ENCODE data around the gene TMEM179. TPM values are rescaled to one million over a fixed set of nuclear protein-coding genes. Genes with fewer than 3 reads are reported as not detected.

TMEM179 gene
- total and polyA plus RNA-seq, 2 experiments from 2014 or later = 3.6 to 8.6 TPM

- H3K4me1 ChIP-seq (ENCODE audit: low read depth) = no peaks in the 10 kb centered on the region
- H3K27me3 ChIP-seq = peaks cover 33% of the 10 kb centered on the region
- no peak overlapping the region for H3K4me3 ChIP-seq
- H3K27ac ChIP-seq = no peak overlapping the region
- H3K36me3 ChIP-seq = no peaks in the 10 kb centered on the region
- no peak for DNase-seq (ENCODE audit: low read depth in 1 of 2, low spot score in 1 of 2)
- H3K9me3 ChIP-seq (ENCODE audit: low read depth) = no peaks in the 10 kb centered on the region
- TF ChIP-seq, protein P1, sequence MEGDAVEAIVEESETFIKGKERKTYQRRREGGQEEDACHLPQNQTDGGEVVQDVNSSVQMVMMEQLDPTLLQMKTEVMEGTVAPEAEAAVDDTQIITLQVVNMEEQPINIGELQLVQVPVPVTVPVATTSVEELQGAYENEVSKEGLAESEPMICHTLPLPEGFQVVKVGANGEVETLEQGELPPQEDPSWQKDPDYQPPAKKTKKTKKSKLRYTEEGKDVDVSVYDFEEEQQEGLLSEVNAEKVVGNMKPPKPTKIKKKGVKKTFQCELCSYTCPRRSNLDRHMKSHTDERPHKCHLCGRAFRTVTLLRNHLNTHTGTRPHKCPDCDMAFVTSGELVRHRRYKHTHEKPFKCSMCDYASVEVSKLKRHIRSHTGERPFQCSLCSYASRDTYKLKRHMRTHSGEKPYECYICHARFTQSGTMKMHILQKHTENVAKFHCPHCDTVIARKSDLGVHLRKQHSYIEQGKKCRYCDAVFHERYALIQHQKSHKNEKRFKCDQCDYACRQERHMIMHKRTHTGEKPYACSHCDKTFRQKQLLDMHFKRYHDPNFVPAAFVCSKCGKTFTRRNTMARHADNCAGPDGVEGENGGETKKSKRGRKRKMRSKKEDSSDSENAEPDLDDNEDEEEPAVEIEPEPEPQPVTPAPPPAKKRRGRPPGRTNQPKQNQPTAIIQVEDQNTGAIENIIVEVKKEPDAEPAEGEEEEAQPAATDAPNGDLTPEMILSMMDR (IDR thresholded peaks at IDR 0.05; ENCODE audit: low read depth, low read length) = no peak
These were observed 3.8 kb downstream of the TMEM179 start for GRCh38 chr14:104600805-104601204.

- Histone ChIP-seq H3K9me3 (ENCODE audit: low read depth) (no peaks in the 10 kb centered on the region), H3K4me3 (no peak overlapping the region), H3K27ac (no peak overlapping the region), H3K27me3 (peaks cover 27% of the 10 kb centered on the region), H3K36me3 (no peaks in the 10 kb centered on the region), H3K4me1 (ENCODE audit: low read depth) (no peaks in the 10 kb centered on the region)
- DNase-seq (ENCODE audit: low read depth in 1 of 2, low spot score in 1 of 2) = no peak
- TF ChIP-seq, protein P1 (IDR thresholded peaks at IDR 0.05; ENCODE audit: low read depth, low read length) = no peak
These were observed 4.4 kb downstream of the TMEM179 start for GRCh38 chr14:104600141-104600643.

- Histone ChIP-seq H3K4me1 (ENCODE audit: low read depth) (no peaks in the 10 kb centered on the region), H3K27me3 (peaks cover 22% of the 10 kb centered on the region), H3K27ac (no peak overlapping the region), H3K36me3 (no peaks in the 10 kb centered on the region), H3K9me3 (ENCODE audit: low read depth) (no peaks in the 10 kb centered on the region), H3K4me3 (no peak overlapping the region)
- no peak for DNase-seq (ENCODE audit: low read depth in 1 of 2, low spot score in 1 of 2)
- TF ChIP-seq, protein P1 (IDR thresholded peaks at IDR 0.05; ENCODE audit: low read depth, low read length) = no peak
These were observed 5.1 kb downstream of the TMEM179 start for GRCh38 chr14:104599446-104599845.

GRCh38 chr14:104598910-104599273 lies 5.7 kb downstream of the TMEM179 start:
- Histone ChIP-seq H3K4me3 (no peak overlapping the region), H3K27ac (no peak overlapping the region), H3K9me3 (ENCODE audit: low read depth) (no peaks in the 10 kb centered on the region), H3K36me3 (no peaks in the 10 kb centered on the region), H3K27me3 (peaks cover 16% of the 10 kb centered on the region), H3K4me1 (ENCODE audit: low read depth) (no peaks in the 10 kb centered on the region)
- no peak for DNase-seq (ENCODE audit: low read depth in 1 of 2, low spot score in 1 of 2)
- TF ChIP-seq, protein P1 (IDR thresholded peaks at IDR 0.05; ENCODE audit: low read depth, low read length) = no peak

DNA sequence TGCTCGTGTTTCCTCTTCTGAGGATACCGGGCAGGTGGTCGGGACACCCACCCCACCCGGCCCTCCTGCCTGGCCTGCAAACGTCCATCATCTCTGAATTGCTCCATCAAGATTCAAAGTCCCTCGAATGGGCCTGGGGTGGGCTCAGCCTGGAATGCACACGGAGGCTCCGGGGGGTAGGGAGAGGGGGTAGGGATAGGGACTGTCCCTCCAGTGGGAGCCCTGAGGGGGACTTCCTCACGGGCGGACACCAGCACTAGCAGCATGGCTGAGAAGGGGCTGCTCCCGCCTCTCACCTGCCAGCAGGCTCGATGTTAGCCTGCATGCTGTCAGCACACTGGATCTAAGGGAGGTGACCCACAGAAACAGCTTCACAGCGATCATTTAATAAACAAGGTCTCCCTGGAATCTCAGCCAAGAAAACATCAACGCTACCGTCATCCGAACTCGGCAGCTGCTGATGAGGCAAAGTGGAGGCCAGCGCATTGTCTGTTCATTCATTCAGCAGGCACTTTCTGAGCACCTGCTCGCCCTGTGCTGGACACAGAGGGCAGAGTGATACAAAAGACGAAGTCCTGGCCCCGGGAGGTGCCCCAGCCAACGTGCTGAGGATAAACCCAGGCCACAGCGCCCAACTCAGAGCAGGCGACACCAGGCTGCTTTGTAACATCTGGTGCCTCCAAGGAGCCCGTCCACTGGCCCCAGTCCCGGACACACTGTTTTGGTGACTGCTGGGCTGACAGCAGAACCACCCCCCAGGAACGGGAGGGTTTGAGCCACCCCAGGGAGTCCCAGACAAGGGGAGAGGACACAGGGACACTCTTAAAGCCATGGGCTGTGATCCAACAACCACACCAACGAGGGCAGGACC lies 6.3 kb downstream of the TMEM179 start:
- H3K9me3 ChIP-seq (ENCODE audit: low read depth) = no peaks in the 10 kb centered on the region
- H3K4me3 ChIP-seq = no peak overlapping the region
- H3K4me1 ChIP-seq (ENCODE audit: low read depth) = no peaks in the 10 kb centered on the region
- DNase-seq (ENCODE audit: low read depth in 1 of 2, low spot score in 1 of 2) = no peak
- H3K27me3 ChIP-seq = peaks cover 11% of the 10 kb centered on the region
- H3K27ac ChIP-seq = no peak overlapping the region
- no peaks in the 10 kb centered on the region for H3K36me3 ChIP-seq
- TF ChIP-seq, protein P1 (IDR thresholded peaks at IDR 0.05; ENCODE audit: low read depth, low read length) = no peak
